Ovary (tissue), 10 donors: ENCODE results near the gene ABHD13. TPM values are rescaled to one million over a fixed set of nuclear protein-coding genes. Genes with fewer than 3 reads are reported as not detected.

Source experiments
- DNase-seq, 5 donors: peaks; one replicate each; pipeline ENCODE4 v3.0.0-alpha.2; 2019 to 2020
- H3K27ac ChIP-seq, 2 donors: fragments of 200-600 bp; one replicate each; pipeline versions ENCODE4 v1.5.1 to v1.8.0; 2019 to 2022
- H3K27me3 ChIP-seq: fragments of 200-600 bp; one replicate; pipeline ENCODE4 v1.8.0; 2022
- H3K36me3 ChIP-seq: fragments of 200-600 bp; sonication (generic); one replicate; pipeline ENCODE4 v1.5.1; 2019
- H3K4me1 ChIP-seq: one replicate; pipeline ENCODE4 v1.8.1; 2013; ENCODE audit warnings: mild to moderate bottlenecking, moderate library complexity; ENCODE audit not compliant: insufficient read depth
- H3K4me3 ChIP-seq: fragments of 200-600 bp; sonication (generic); one replicate; pipeline ENCODE4 v1.5.1; 2017
- H3K9me3 ChIP-seq, 2 donors: fragments of 200-600 bp in 1 of 2; sonication (generic) in 1 of 2; one replicate each; pipeline versions ENCODE4 v1.5.1 to v1.8.1; 2013 to 2019; ENCODE audit warnings: mild to moderate bottlenecking in 1 of 2, moderate library complexity in 1 of 2
- EP300 ChIP-seq: sonication (generic); formaldehyde crosslinking; IDR thresholded peaks from one replicate; pipeline ENCODE4 v1.6.1; 2017; ENCODE audit warnings: antibody characterized with exemption
- POLR2A ChIP-seq: fragments of 450-650 bp; IDR thresholded peaks from one replicate; pipeline ENCODE4 v1.6.1; 2017; ENCODE audit warnings: antibody characterized with exemption, mild to moderate bottlenecking, moderate library complexity
- WGBS, 3 donors: extraction: QIAGEN DNeasy Blood & Tissue Kit in 1 of 3; methylation state at CpG; one replicate each; pipeline versions ENCODE4 v1.1.5 to v1.1.7; 2013 to 2017; 5-methylcytosine and 5-hydroxymethylcytosine counted together
- intact Hi-C, 4 donors: fragments of 100-400 bp; cut with DNase I; formaldehyde crosslinking; loops; one replicate each; pipeline versions ENCODE4 v1.11.0 to v1.15.1; 2022 to 2023
- long read RNA-seq, 3 donors: library from polyadenylated mRNA in 2 of 3; unstranded in 2 of 3; transcript quantifications; one replicate each; pipeline ENCODE4 v2.0.0 and lab custom pipeline, GENCODE V29; 2021 to 2026
- polyA plus RNA-seq, 2 donors: library from polyadenylated mRNA; stranded (reverse); fragments of 200-250 nt in 1 of 2; fragments of 350-450 nt in 1 of 2; fragmentation: Illumina TruSeq in 1 of 2; extraction: RNeasy Lipid Tissue Mini Kit (QIAGEN cat#74804) in 1 of 2; gene quantifications; one replicate each; pipeline ENCODE4 v1.2.3, GENCODE V29; 2013 to 2014
- total RNA-seq, 7 donors: library from RNA; depleted of rRNA in 2 of 7; stranded (reverse); fragments of >200 nt in 2 of 7; fragmentation: NEBNext Ultra II Directional in 3 of 7; extraction: Animal tissue kit (Norgen Biotek cat#: 25700) in 3 of 7; gene quantifications; one replicate each; pipeline versions ENCODE4 v1.1.0 to v1.2.4, GENCODE V29; 2016 to 2023
- TF ChIP-seq, protein P1 (sequence below), 3 donors: fragments of 450-650 bp in 2 of 3; fragments of 200-600 bp in 1 of 3; IDR thresholded peaks; one replicate each; pipeline versions ENCODE4 v1.5.1 to v1.8.0; 2016 to 2022; ENCODE audit warnings: antibody characterized with exemption in 3 of 3, mild to moderate bottlenecking in 1 of 3
- donor health status: DM: no; HTN: no; CAD: no; lungs with moderate emphysema.
- donor health status: DM: no; HTN: no; CAD: no.
- donor health status: Bipolar disorder and iron deficiency.
- donor health status: DM: yes; HTN: yes; CAD: no.
- donor health status: DM: no; HTN: no; CAD: no.
- donor health status: DM: yes; HTN: yes; CAD: no.

Gene ABHD13
- total RNA-seq (10 to 100 TPM in 1 of 7 donors, 1 to 10 TPM in 6; 7.2 to 13.7 (median 9.4) TPM), polyA plus RNA-seq (1 to 10 TPM; 6.0 to 6.3 TPM)
- long read RNA-seq, donor 1, full-length matches to known transcripts, result 30 of 33 reads
- long read RNA-seq, donor 1, partial matches to known transcripts, result 0 of 33 reads
- long read RNA-seq, donor 1, other reads (novel, unspliced or antisense), result 3 of 33 reads
- long read RNA-seq, donor 2, full-length matches to known transcripts, result 7 of 7 reads
- long read RNA-seq, donor 2, partial matches to known transcripts, result 0 of 7 reads
- long read RNA-seq, donor 2, other reads (novel, unspliced or antisense), result 0 of 7 reads
- long read RNA-seq, donor 3, full-length matches to known transcripts, result 17 of 18 reads
- long read RNA-seq, donor 3, partial matches to known transcripts, result 1 of 18 reads
- long read RNA-seq, donor 3, other reads (novel, unspliced or antisense), result 0 of 18 reads

DNA sequence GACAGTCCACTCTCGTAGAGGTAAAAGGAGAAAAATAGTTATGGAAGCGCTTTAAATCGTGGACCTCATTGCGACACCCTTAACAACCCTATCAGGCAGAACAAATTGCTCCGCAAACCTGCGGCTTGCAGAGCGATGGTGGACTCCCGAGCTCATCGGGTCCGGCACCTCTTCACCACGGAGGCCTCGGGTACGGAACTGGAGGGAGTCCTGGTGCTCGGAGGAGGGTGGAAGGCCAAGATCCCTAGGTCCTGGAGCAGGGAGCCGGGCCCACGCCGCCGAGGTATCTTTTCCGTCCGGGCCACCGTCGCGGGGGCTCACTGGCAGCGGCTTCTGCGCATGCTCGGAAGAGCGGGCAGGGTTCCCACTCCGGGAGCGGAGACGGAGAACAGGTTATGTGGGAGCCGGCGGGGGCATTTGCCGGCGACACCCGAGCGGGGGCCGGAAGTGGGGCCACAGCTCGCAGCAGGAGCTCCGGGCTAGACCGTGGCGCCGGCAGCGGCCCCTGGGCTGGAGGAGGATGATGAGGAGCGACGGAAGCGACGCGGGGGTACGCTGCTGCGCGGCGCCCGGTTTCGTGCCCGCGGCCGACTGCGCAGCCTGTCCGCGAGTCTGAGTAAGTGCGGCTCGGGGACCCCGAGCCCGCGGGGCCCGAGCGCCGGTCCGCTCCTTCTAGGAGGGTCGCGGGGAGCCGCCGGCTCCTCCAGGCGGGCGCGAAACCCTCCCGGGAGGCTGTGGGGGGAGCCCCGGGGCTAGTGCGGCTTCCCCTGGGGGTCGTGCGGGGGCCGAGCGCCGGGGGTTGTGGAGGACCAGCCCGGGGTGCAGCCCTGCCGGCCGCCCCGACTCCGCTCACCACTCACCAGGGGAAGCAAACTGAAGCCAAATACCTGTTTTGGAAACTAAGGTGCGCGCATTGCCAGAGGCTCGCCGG lies at the start of gene ABHD13:
Gene ABHD13, plus strand, starts transcription at position 349 of the 931 bp plus-strand sequence. CDS start 10,827 bp downstream, outside the sequence.
- Histone ChIP-seq H3K4me1 (peaks cover 9% of the 10 kb centered on the region), H3K9me3 (no peaks in the 10 kb centered on the region), H3K36me3 (no peaks in the 10 kb centered on the region), H3K27ac (peak within 1 kb of the TSS; percentile 33 to 66), H3K4me3 (peak within 1 kb of the TSS; percentile 92), H3K27me3 (no peaks in the 10 kb centered on the region)
- TF ChIP-seq POLR2A, result peak; percentile 65
- TF ChIP-seq, protein P1, sequence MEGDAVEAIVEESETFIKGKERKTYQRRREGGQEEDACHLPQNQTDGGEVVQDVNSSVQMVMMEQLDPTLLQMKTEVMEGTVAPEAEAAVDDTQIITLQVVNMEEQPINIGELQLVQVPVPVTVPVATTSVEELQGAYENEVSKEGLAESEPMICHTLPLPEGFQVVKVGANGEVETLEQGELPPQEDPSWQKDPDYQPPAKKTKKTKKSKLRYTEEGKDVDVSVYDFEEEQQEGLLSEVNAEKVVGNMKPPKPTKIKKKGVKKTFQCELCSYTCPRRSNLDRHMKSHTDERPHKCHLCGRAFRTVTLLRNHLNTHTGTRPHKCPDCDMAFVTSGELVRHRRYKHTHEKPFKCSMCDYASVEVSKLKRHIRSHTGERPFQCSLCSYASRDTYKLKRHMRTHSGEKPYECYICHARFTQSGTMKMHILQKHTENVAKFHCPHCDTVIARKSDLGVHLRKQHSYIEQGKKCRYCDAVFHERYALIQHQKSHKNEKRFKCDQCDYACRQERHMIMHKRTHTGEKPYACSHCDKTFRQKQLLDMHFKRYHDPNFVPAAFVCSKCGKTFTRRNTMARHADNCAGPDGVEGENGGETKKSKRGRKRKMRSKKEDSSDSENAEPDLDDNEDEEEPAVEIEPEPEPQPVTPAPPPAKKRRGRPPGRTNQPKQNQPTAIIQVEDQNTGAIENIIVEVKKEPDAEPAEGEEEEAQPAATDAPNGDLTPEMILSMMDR (IDR thresholded peaks at IDR 0.05), result peak in 1 of 3 donors; percentile 16
- TF ChIP-seq EP300, result peak; percentile 2
- WGBS, 3 donors, result 0 to 1% (median 0%) methylated on average over 63 to 93 of the region's 93 CpGs
- peak; percentile 86 to 96 (median 91) for DNase-seq
- intact Hi-C loops, result no loop called here

DNA sequence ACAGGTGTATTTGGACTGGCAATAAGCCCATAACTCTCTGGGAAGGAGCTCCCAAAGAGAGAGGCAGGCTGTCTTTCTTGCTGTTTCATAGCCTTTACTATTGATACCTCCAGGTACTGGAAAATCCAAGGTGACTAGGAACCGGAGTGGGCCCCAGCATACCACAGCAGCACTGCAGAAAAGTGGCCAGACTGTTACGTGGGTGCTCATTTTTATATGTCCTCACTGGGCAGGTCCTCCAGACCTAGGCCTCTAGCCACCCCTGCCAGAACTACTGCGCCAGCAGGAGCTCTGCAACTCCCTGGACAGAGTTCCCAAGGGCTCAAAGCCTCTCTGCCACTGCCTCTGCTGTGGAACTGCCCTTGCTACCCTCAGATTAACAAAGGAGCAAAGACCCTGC lies 49.3 kb upstream of the ABHD13 start:
- intact Hi-C loops, result no loop called here
- no peak for DNase-seq
- TF ChIP-seq, protein P1 (IDR thresholded peaks at IDR 0.05), result no peak
- TF ChIP-seq POLR2A (no peak), EP300 (no peak)
- Histone ChIP-seq H3K27me3 (no peaks in the 10 kb centered on the region), H3K4me3 (no peak overlapping the region), H3K9me3 (no peaks in the 10 kb centered on the region), H3K36me3 (no peaks in the 10 kb centered on the region), H3K4me1 (no peaks in the 10 kb centered on the region), H3K27ac (no peak overlapping the region)
- 86 to 90% (median 89%) methylated on average over 3 of the region's 3 CpGs for WGBS, 3 donors

DNA sequence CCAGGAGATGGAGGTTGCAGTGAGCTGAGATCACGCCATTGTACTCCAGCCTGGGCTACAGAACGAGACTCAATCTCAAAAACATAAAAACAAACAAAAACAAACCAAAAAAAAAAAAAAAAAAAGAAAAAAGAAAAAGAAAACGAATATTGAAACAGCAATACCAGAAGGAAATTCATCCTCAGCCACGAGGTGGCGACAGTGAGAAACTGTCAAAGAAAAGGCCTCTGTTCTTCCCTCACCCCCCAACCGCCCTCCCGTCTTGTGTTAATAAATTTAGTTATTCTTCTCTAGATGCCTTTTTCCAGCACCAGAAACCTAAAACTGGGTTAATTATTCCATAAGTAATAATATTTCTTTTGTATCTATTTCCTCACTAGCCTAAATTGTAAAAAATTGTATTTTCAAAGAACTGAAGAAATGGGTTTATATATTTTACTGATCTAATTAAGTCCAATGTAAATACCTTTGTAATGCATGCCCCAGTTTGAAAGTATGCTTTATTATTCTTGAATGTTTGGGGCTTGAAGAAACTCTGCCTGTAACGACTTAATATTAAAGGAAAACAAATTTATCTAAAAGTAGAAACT lies 41.4 kb upstream of the ABHD13 start:
- Histone ChIP-seq H3K9me3 (no peaks in the 10 kb centered on the region), H3K27me3 (no peaks in the 10 kb centered on the region), H3K4me1 (no peaks in the 10 kb centered on the region), H3K27ac (no peak overlapping the region), H3K4me3 (no peak overlapping the region), H3K36me3 (no peaks in the 10 kb centered on the region)
- WGBS, 3 donors, result 42 to 43% (median 42%) methylated on average over 8 of the region's 8 CpGs
- intact Hi-C loops, result no loop called here
- TF ChIP-seq EP300 (no peak), POLR2A (no peak)
- TF ChIP-seq, protein P1 (IDR thresholded peaks at IDR 0.05), result no peak
- DNase-seq, result no peak

DNA sequence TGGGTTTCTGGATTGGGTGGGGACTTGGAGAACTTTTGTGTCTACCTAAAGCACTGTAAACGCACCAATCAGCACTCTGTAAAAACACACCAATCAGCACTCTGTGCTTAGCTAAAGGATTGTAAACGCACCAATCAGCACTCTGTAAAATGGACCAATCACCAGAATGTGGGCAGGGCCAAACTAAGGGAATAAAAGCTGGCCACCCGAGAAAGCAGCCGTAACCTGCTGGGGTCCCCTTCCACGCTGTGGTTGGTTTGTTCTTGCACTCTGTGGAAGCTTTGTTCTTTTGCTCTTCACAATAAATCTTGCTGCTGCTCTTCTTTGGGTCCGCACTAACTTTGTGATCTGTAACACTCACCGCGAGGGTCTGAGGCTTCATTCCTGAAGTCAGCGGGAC lies 40.1 kb upstream of the ABHD13 start:
- intact Hi-C loops, result no loop called here
- H3K9me3 ChIP-seq, result no peaks in the 10 kb centered on the region
- no peaks in the 10 kb centered on the region for H3K27me3 ChIP-seq
- H3K4me3 ChIP-seq, result no peak overlapping the region
- no peak for DNase-seq
- WGBS, 3 donors, result 85 to 90% (median 86%) methylated on average over 9 of the region's 9 CpGs
- no peaks in the 10 kb centered on the region for H3K36me3 ChIP-seq
- H3K4me1 ChIP-seq, result no peaks in the 10 kb centered on the region
- TF ChIP-seq, protein P1 (IDR thresholded peaks at IDR 0.05), result no peak
- no peak for TF ChIP-seq EP300
- no peak for TF ChIP-seq POLR2A
- H3K27ac ChIP-seq, result no peak overlapping the region
